ENCODE measurements around the gene KCNIP1.

DNA sequence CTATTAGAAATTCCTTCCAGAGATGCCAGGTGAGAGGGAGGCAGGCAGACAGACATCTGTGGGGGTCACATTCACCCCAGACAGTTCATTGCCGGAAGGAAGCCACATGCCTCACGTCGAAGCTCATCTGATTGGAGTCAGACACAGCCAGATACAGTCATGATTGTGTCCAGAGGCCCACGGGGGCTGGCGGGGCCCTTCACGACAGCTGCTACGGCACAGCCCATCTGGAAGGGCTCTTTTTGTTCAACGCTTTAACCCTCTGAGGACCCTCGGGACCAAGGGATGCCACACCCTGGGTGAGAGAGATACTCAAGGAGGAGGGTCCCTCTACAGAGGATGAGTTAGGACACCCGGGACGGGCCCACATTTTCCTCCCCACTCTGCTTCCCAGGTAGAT, 247.8 kb downstream of the KCNIP1 start:
- TF ChIP-seq POLR2AphosphoS5 (IDR thresholded peaks at IDR 0.05) (no peak), POLR2A (IDR thresholded peaks at IDR 0.05; ENCODE audit: low read depth) (no peak), EP300 (IDR thresholded peaks at IDR 0.05) (no peak)
- TF ChIP-seq, protein P1, sequence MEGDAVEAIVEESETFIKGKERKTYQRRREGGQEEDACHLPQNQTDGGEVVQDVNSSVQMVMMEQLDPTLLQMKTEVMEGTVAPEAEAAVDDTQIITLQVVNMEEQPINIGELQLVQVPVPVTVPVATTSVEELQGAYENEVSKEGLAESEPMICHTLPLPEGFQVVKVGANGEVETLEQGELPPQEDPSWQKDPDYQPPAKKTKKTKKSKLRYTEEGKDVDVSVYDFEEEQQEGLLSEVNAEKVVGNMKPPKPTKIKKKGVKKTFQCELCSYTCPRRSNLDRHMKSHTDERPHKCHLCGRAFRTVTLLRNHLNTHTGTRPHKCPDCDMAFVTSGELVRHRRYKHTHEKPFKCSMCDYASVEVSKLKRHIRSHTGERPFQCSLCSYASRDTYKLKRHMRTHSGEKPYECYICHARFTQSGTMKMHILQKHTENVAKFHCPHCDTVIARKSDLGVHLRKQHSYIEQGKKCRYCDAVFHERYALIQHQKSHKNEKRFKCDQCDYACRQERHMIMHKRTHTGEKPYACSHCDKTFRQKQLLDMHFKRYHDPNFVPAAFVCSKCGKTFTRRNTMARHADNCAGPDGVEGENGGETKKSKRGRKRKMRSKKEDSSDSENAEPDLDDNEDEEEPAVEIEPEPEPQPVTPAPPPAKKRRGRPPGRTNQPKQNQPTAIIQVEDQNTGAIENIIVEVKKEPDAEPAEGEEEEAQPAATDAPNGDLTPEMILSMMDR (IDR thresholded peaks at IDR 0.05): no peak

All from esophagus muscularis mucosa (tissue), 4 donors.